Retinal pigment epithelial cell (primary cell): ENCODE results near the gene TWNK.
"Not testable (repeated sequence)": the region's sequence is repeated elsewhere in the genome, so short reads cannot be mapped to it uniquely, and the experiment has no call there.

Experiments
- DNase-seq: peaks from one replicate; pipeline ENCODE4 v3.0.0-alpha.2; 2010; ENCODE audit warnings: low read depth
- H3K4me3 ChIP-seq: 2 replicates; pipeline ENCODE4 v1.5.1; 2011; ENCODE audit warnings: mild to moderate bottlenecking, low read length, control low read depth, moderate library complexity
- TF ChIP-seq, protein P1 (sequence below): conservative IDR thresholded peaks from 2 replicates; pipeline ENCODE4 v1.5.1; 2011; ENCODE audit warnings: low read depth, low read length, control low read depth, inconsistent platforms

TWNK gene

DNA sequence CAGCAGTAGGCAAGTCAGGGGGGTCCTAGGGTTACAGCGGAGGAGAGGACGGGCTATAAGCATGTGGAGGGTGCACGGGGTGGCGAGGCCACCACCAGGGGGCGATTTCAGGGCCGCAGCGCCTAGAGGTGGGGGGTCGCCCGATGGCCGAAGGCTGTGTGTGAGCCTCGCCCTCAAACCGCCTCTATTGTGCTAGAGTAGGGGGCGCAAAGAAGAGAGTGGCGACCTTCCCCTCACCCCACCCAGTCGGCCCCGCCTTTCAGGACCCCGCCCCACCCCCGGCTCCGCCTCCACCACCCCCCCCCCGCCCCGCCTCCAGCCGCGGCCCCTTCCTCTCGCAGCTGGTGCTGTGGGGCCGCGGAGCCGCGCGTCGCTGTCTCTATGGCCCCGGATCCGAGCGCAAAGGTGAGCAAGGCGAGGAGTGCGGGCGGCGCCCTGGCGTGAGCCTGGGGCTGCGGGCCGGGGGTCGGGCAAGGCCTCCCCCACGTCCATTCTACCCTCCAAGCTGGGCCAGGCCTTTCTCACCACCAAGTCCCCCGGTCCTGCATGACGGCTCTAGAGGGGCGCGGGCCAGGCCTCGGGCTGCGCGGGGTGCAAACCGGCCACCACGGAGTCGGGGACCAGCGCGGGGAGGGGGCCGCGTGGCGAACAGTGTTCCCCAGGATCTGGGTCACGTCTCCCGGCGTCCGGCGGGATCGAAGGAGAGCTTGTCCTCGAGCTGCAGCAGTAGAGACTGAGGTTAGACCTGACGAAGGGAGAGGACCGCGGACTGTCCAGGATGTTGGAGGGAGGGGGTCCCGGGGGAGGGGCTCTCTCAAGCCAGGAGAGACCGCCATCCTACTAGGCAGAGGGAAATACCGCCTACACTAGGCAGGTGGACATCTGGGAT is 17.9 kb upstream of the TWNK start, which contains the start of gene SEMA4G:
SEMA4G (plus strand) TSS at position 318 of the 889 bp plus-strand sequence. CDS start 3,409 bp downstream, outside the sequence.
- no peak for DNase-seq
- TF ChIP-seq, protein P1, sequence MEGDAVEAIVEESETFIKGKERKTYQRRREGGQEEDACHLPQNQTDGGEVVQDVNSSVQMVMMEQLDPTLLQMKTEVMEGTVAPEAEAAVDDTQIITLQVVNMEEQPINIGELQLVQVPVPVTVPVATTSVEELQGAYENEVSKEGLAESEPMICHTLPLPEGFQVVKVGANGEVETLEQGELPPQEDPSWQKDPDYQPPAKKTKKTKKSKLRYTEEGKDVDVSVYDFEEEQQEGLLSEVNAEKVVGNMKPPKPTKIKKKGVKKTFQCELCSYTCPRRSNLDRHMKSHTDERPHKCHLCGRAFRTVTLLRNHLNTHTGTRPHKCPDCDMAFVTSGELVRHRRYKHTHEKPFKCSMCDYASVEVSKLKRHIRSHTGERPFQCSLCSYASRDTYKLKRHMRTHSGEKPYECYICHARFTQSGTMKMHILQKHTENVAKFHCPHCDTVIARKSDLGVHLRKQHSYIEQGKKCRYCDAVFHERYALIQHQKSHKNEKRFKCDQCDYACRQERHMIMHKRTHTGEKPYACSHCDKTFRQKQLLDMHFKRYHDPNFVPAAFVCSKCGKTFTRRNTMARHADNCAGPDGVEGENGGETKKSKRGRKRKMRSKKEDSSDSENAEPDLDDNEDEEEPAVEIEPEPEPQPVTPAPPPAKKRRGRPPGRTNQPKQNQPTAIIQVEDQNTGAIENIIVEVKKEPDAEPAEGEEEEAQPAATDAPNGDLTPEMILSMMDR, result peak; percentile 79
- peak within 1 kb of the TSS; percentile 59 for H3K4me3 ChIP-seq

DNA sequence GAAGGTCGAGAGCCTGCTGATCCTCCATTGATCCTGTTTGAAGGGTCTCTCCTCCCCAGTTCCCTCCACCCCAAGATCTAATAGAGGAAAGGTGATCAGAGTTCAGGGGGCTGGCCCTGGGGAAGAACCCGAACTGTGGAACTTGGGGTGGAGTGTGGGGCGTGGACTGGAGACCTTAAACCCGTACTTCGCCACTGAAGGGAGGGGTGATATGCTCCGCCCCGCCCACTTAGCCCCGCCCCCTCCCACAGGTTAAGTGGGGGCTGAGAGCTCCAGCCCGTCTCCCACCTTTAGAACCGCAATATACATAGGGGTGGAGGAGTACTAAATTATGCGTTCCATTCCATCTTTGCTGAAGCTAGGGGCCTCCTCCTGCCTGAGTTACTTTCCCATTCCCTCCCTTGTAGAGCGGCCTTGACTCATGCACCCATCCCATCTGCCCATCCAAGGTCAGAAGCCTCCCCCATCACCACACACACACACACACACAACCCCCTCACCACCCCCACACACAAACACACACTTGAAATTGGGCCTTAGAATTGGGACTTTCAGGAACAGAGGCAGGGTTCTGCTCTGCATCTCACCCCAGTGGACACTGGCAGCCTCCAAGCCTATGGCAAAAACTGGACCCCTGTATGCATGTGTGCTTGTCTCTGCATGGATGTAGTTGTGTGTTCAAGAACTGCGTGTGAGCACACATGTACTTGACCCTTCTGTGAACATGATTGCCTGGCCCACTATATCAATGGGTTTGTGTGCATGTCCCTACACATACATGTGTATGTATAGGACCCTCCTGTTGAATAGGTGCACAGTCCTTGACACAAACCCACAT is 17.0 kb upstream of the TWNK start:
- no peak for DNase-seq
- TF ChIP-seq, protein P1, result no peak
- H3K4me3 ChIP-seq, result peak overlapping the region; percentile 59

- no peak for DNase-seq
- no peak overlapping the region for H3K4me3 ChIP-seq
- TF ChIP-seq, protein P1, result no peak
Measured at GRCh38 chr10:100970914-100971811, 16.2 kb upstream of the TWNK start.

GRCh38 chr10:100972115-100972903 is 15.0 kb upstream of the TWNK start:
- DNase-seq, result no peak
- TF ChIP-seq, protein P1, result no peak
- H3K4me3 ChIP-seq, result no peak overlapping the region

DNA sequence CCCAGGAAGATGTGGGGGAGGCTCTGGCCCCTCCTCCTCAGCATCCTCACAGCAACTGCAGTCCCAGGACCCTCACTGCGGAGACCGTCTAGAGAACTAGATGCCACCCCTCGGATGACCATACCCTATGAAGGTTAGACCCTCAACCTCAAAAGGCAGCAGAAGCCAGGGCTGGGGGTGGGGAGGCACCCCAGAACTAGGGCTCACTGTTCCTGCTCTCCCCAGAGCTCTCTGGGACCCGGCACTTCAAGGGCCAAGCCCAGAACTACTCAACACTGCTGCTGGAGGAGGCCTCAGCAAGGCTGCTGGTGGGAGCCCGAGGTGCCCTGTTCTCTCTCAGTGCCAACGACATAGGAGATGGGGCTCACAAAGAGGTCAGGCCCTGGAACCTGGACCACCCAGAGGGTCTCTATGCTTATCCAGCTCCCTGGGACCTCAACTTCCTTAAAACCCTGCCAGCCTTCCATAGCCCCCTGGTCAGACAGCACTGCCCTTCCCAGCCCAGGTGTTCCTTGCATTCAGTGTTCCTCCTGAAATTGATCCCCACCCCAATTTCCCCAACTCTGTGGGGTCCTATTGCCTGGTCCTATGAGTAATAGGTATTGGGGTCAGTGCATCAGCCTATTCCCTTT is 14.3 kb upstream of the TWNK start:
- no peak for DNase-seq
- H3K4me3 ChIP-seq, result no peak overlapping the region
- TF ChIP-seq, protein P1, result no peak

- DNase-seq, H3K4me3 ChIP-seq: not testable (repeated sequence)
Measured at GRCh38 chr10:100975397-100975796, 11.9 kb upstream of the TWNK start.
